Right ventricle myocardium superior (tissue), 1 donor: ENCODE data around the gene PTOV1. TPM values are rescaled to one million over a fixed set of nuclear protein-coding genes. Genes with fewer than 3 reads are reported as not detected.

Experiments used
- ATAC-seq: fragments of 200-7000 bp; cut with Tn5 transposase; one replicate; pipeline ENCODE4 v1.9.1; 2020; ENCODE audit warnings: mild to moderate bottlenecking; ENCODE audit not compliant: poor library complexity
- DNase-seq: peaks from one replicate; pipeline ENCODE4 v3.0.0-alpha.2; 2020
- intact Hi-C: fragments of 100-400 bp; cut with DNase I; formaldehyde crosslinking; loops from one replicate; pipeline ENCODE4 v1.11.2; 2022
- total RNA-seq: library from RNA; stranded (reverse); fragmentation: NEBNext Ultra II Directional; extraction: Animal tissue kit (Norgen Biotek cat#: 25700); gene quantifications from one replicate; pipeline ENCODE4 v1.2.1, GENCODE V29; 2021
- donor health status: DM: no; HTN: yes; CAD: no; lungs with severe emphysema.

PTOV1 gene
- total RNA-seq, 1 donor from 2014 or later = 120 TPM

GRCh38 chr19:49890349-49891311, 39.7 kb downstream of the PTOV1 start:
- intact Hi-C loops = no loop called here
- DNase-seq (no peak), ATAC-seq (peak; percentile 42)

DNA sequence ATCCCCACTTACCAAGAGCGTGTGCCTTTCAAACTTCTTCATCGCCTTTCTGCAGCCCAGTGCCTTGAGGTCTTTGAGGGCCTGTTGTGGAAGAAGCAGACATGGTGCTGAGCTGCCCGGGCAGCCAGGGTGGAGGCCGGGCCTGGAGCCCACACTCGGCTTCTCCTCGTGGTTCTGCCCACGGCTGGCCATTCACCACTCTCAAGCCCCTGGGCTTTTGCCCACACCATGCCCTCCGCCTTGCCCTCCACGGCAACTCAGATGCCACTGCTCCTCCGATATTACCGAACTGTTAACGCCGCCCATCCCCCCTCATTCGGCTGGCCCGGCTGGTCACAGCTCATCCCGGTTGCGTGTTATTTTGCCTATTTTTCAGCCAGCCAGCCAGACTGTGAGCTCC, 40.4 kb downstream of the PTOV1 start:
- ATAC-seq = no peak

DNA sequence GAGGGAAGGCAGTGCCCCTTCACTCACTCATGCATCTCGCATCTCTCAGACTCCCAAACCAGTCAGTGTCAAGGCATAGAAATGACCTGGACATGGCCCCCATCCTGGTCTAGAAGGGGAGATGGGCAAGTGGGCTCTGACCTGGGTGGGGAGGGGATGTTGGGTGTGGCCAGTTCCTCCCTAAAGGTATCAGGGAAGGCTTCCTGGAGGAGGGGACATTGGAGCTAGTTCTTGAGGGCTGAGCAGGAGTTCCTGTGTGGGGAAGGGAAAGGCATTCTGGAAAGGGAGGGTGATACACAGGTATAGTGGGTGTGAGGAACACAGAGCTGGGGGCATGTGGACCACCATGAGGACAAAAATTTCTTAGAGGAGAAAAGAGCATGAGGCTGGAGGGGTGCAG, 41.8 kb downstream of the PTOV1 start:
- DNase-seq = no peak
- no peak for ATAC-seq
- intact Hi-C loops = no loop called here

More for the DNA sequence above, 40.4 kb downstream of the PTOV1 start:
- DNase-seq = no peak
- intact Hi-C loops = no loop called here

DNA sequence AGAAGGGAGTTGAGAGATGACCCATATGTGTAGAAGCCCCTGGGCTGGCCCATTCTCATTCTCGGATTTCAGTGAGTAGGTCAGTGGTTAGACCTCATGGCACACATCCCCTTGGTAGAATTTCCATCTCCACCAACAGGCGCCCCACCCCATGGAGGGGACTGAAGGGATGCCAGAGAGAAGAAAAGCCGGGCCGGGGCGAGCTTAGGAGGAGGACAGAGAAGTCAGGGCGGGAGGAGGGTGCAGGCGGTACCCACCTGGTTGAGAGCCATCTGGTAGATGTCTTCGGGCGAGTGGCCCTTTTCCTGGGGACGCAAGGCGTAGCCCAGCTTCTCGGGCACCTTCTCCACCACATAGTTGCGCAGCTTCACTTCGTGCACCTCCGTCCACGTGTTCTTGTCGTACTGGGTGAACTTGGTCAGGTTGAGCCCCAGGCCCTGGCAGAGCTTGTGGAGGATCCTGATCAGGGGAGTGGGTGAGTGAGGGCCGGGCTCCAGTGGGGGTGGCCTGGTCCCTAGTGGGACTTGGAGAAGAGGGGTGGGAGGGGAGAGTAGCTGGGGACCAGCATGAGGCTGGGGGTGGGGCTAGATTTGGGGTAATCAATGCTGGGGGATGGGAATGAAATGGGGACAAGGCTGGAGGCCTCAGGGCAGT, 43.2 kb downstream of the PTOV1 start:
- intact Hi-C loops = no loop called here
- DNase-seq (no peak), ATAC-seq (no peak)

DNA sequence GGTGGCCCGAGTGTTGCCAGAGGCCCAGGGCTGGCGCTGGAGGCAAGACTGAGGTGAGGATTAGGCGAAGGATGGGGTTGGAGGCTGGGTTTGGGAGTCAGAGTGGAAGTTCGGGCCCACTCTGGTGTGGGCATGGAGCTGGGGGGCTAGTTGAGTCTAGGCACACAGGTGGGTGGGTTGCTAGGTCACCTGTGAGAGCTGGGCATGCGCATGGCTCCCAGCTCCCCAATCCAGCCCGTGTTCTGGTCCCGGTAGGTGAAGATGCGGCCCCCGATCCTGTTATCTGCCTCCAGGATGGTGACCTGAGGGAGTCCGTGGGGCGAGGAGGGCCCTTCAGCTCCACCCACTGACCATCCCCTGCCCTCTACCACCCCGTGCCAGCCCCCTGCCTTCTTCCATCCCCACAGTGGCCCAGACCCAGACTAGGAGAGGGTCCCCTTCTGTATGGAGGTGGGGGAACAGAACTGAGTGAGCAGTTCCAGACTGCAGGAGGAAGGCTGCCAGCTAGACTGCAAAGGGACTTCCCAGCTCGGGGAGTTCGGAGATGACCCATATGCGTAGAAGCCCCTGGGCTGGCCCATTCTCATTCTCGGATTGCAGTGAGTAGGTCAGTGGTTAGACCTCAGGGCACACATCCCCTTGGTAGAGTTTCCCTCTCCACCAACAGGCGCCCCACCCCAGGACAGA, 44.1 kb downstream of the PTOV1 start:
- intact Hi-C loops = no loop called here
- DNase-seq = no peak
- ATAC-seq = no peak

DNA sequence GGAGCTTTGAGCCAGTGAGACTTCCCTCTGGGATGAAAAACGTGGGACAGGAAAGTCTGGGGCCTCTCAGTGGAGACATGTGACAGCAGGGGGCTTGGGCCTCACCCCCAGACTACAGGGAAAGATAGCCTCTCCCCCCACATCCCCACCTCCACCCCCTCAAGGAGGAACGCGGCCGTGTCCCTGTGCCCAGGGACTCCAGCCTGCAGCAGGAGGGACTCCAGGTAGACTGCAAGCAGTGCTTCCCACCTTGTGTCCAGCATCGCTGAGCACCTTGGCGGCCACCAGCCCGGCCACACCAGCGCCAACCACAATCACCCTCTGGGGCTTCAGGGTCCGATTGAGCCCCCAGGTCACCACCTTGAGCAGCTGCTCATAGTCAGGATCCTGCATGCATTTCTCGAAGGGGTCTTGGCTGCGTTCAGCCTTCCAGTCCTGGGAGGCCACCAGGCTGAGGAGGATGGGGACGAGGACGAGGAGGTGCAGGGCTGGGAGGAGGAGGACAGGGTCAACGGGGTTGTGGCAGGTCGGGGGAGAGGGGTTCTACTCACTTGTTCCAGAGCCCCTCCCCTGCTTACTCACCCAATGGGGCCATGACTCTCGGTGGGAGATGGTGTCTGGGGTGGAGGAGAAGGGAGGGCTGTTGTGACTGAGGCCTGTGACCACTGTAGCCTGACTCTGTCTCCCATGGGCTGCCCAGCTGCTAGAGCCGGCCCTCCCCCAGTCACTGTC, 44.8 kb downstream of the PTOV1 start:
- intact Hi-C loops = no loop called here
- ATAC-seq (no peak), DNase-seq (no peak)

- DNase-seq (no peak), ATAC-seq (peak; percentile 64)
- intact Hi-C loops = no loop called here
Observed at GRCh38 chr19:49896863-49897621, 46.1 kb downstream of the PTOV1 start, which contains the start of gene IL4I1. IL4I1 (minus strand) TSS chr19:49896887; CDS start chr19:49896160, 727 bp downstream.

GRCh38 chr19:49904136-49904535, 53.2 kb downstream of the PTOV1 start:
- ATAC-seq = no peak
- no peak for DNase-seq
- intact Hi-C loops = no loop called here

GRCh38 chr19:49906879-49907564, 56.1 kb downstream of the PTOV1 start:
- no peak for DNase-seq
- intact Hi-C loops = no loop called here
- ATAC-seq = no peak

GRCh38 chr19:49907745-49908446, 56.9 kb downstream of the PTOV1 start:
- DNase-seq = no peak
- ATAC-seq = no peak
- intact Hi-C loops = no loop called here

GRCh38 chr19:49908480-49909420, 57.8 kb downstream of the PTOV1 start:
- no peak for DNase-seq
- intact Hi-C loops = no loop called here
- ATAC-seq = no peak

- ATAC-seq (no peak), DNase-seq (no peak)
- intact Hi-C loops = no loop called here
Observed at GRCh38 chr19:49910179-49910578, 59.2 kb downstream of the PTOV1 start.
